Dendritic cell treated with granulocyte-macrophage colony-stimulating factor and Interleukin-4, amounts not matched to agents 40 ng/mL and 50 ng/mL, for 4 days (primary cell): Measurements from ENCODE around the gene DPH2.

ENCODE experiments used
- H3K27ac Mint-ChIP-seq: one replicate; pipeline ENCODE4 v1.8.0; 2022; ENCODE audit warnings: mild to moderate bottlenecking, mixed read lengths
- H3K27me3 Mint-ChIP-seq: one replicate; pipeline ENCODE4 v1.8.0; 2022; ENCODE audit warnings: mild to moderate bottlenecking, mixed read lengths
- H3K36me3 Mint-ChIP-seq: one replicate; pipeline ENCODE4 v1.8.0; 2022; ENCODE audit warnings: low read depth, mixed read lengths
- H3K4me1 Mint-ChIP-seq: one replicate; pipeline ENCODE4 v1.8.0; 2022; ENCODE audit warnings: low read depth, mixed read lengths
- H3K4me3 Mint-ChIP-seq: one replicate; pipeline ENCODE4 v1.8.0; 2022; ENCODE audit warnings: mild to moderate bottlenecking, moderate library complexity, mixed read lengths
- H3K9me3 Mint-ChIP-seq: one replicate; pipeline ENCODE4 v1.8.0; 2022; ENCODE audit warnings: mixed read lengths
- intact Hi-C: fragments of 100-400 bp; cut with micrococcal nuclease; formaldehyde crosslinking; loops from one replicate; pipeline ENCODE4 v1.15.0; 2022

The DPH2 gene

DNA sequence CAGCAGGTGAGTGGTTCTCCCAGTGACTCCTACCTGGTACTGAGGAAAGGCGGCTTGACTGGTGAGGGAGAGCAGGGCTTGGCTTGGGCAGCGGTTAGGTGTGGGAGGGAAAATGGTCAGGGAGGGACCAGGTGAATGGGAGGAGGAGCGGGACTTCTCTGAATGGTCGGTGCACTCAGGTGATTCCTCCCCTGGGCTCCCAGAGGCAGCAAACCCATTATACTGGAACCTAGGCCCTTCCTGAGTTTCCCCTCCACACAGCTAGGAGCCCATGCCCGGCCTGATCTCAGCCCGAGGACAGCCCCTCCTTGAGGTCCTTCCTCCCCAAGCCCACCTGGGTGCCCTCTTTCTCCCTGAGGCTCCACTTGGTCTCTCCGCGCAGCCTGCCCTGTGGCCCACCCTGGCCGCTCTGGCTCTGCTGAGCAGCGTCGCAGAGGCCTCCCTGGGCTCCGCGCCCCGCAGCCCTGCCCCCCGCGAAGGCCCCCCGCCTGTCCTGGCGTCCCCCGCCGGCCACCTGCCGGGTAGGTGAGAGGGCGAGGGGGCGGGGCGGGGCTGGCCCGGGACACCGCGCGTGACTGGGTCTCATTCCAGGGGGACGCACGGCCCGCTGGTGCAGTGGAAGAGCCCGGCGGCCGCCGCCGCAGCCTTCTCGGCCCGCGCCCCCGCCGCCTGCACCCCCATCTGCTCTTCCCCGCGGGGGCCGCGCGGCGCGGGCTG is 33.9 kb upstream of the DPH2 start:
- peak overlapping the region; percentile 45 for H3K4me3 Mint-ChIP-seq
- no peaks in the 10 kb centered on the region for H3K36me3 Mint-ChIP-seq
- peaks cover 40% of the 10 kb centered on the region for H3K4me1 Mint-ChIP-seq
- no peak overlapping the region for H3K27ac Mint-ChIP-seq
- no peaks in the 10 kb centered on the region for H3K9me3 Mint-ChIP-seq
- peaks cover 27% of the 10 kb centered on the region for H3K27me3 Mint-ChIP-seq
- intact Hi-C loops = loop anchor here (1.0 to 2.0 kb wide), 2 partner anchors 10 to 405 kb away; partner anchors contain the start of genes IPO13 and PTPRF

DNA sequence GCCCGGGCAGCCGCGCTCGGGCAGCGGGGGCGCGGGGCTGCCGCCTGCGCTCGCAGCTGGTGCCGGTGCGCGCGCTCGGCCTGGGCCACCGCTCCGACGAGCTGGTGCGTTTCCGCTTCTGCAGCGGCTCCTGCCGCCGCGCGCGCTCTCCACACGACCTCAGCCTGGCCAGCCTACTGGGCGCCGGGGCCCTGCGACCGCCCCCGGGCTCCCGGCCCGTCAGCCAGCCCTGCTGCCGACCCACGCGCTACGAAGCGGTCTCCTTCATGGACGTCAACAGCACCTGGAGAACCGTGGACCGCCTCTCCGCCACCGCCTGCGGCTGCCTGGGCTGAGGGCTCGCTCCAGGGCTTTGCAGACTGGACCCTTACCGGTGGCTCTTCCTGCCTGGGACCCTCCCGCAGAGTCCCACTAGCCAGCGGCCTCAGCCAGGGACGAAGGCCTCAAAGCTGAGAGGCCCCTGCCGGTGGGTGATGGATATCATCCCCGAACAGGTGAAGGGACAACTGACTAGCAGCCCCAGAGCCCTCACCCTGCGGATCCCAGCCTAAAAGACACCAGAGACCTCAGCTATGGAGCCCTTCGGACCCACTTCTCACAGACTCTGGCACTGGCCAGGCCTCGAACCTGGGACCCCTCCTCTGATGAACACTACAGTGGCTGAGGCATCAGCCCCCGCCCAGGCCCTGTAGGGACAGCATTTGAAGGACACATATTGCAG is 33.2 kb upstream of the DPH2 start:
- H3K9me3 Mint-ChIP-seq = no peaks in the 10 kb centered on the region
- no peaks in the 10 kb centered on the region for H3K36me3 Mint-ChIP-seq
- H3K27me3 Mint-ChIP-seq = peaks cover 27% of the 10 kb centered on the region
- H3K4me1 Mint-ChIP-seq = peaks cover 40% of the 10 kb centered on the region
- intact Hi-C loops = loop anchor here (1.0 kb wide), 1 partner anchor 10 kb away; the partner anchor contains the start of gene IPO13
- peak overlapping the region; percentile 72 for H3K4me3 Mint-ChIP-seq
- no peak overlapping the region for H3K27ac Mint-ChIP-seq

DNA sequence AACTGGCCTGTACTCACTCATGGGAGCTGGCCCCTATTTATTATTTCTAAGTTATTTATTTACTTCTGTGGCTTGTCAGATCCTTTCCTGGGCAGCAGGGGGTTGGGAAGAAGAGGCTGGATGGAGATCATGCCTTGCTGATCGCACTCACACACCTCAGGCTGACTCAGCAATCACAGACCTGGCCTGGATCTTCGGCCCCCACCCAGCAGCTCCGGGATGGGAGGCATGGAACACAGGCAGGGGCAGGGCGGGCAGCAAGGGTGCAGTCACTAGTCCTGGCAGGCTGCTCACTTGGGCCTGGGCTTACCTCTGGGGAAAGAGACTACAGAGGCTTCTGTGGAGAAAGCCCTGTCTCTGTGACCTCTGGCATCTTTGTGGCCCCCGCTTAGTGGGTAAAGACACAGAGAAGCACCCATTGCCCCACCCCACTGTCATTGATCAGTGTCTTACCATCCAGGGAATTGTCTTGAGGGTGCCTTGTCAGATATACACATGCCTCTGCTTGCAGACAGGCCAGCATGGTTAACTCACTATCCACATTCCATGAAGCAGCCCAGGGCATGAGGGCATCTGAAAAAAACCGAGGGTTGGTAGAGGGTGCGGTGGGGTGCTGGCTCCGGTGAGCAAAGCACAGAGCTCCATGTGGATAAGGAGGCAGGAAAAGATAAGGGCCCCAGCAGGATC is 32.5 kb upstream of the DPH2 start:
- H3K36me3 Mint-ChIP-seq = no peaks in the 10 kb centered on the region
- H3K27ac Mint-ChIP-seq = no peak overlapping the region
- no peaks in the 10 kb centered on the region for H3K9me3 Mint-ChIP-seq
- H3K4me1 Mint-ChIP-seq = peaks cover 45% of the 10 kb centered on the region
- intact Hi-C loops = no loop called here
- no peak overlapping the region for H3K4me3 Mint-ChIP-seq
- H3K27me3 Mint-ChIP-seq = peaks cover 27% of the 10 kb centered on the region

DNA sequence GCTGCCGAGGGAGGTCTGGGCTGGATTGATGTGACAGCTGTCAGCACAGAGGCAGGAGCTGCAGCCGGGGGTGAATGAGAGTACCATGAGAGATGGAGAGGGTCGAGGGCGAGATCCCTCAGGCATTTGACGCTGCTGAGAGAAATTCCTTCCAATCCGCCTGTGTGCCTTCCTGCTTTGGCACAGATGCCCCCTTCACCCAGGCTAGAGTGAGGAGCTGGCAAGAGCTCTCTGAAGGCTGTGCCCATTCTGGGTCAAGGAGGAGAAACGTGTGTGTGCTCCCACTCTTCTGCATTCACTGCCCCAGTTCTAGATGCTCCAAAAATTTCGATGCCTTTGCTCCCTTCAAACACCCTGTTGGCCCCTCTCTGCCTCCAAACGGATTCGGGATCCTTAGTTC is 31.4 kb upstream of the DPH2 start:
- no peak overlapping the region for H3K4me3 Mint-ChIP-seq
- peaks cover 7% of the 10 kb centered on the region for H3K36me3 Mint-ChIP-seq
- H3K27me3 Mint-ChIP-seq = peaks cover 17% of the 10 kb centered on the region
- peaks cover 49% of the 10 kb centered on the region for H3K4me1 Mint-ChIP-seq
- no peaks in the 10 kb centered on the region for H3K9me3 Mint-ChIP-seq
- no peak overlapping the region for H3K27ac Mint-ChIP-seq
- intact Hi-C loops = no loop called here

DNA sequence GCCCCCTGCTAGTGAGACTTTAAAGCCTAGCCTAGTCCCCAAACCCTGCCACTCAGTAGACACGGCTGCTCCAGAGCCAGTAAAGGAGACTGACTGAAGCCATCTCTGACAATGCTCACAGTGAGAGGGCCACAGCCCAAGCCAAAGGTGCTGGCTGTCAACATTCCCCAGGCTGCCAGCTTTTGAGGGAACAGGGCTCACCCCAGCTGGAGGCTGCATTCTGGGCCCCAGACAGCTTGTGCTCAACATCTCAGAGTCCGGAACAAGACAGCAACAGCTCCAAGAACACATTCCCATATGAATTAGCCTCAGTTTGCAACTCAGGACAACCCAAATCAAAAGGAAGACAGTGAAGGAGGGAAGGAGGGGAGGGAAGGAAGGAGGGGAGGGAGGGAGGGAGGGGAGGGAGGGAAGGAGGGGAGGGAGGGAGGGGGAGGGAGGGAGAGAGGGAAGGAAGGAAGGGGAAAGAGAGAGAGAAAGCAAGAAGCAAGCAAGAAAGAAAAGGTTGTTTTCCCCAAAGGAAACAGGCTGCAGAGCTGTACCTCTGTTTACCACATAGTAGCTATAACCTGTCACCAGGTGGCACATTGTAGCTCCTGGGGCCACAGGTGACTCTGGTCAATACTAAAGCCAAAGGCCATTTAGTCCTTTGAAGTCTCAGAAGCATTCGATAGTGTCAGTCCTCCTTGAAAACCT is 30.8 kb upstream of the DPH2 start:
- peaks cover 43% of the 10 kb centered on the region for H3K4me1 Mint-ChIP-seq
- peaks cover 12% of the 10 kb centered on the region for H3K27me3 Mint-ChIP-seq
- H3K9me3 Mint-ChIP-seq = no peaks in the 10 kb centered on the region
- H3K36me3 Mint-ChIP-seq = peaks cover 7% of the 10 kb centered on the region
- intact Hi-C loops = no loop called here
- H3K27ac Mint-ChIP-seq = no peak overlapping the region
- no peak overlapping the region for H3K4me3 Mint-ChIP-seq

DNA sequence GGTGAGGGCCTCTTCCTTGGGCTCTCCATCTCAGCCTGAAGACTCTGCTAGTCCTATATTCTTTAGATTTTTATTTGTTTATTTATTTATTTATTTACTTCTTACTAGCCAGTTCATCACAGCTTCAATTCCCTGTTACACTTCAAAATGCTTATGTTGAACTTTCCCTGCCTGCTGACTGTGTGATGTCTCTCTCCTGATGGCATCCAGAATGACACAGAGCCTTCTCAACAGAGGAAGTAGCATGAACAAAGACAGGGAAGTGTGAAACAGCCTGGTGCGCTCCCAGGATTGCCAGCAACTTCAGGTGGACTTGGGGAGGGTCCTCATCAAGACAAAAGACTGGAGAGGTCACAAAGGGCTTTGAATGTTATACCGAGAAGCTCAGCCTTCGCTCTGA is 27.4 kb upstream of the DPH2 start:
- Mint-ChIP-seq H3K27ac (peak overlapping the region; percentile 56), H3K36me3 (peaks cover 21% of the 10 kb centered on the region), H3K4me1 (peaks cover 48% of the 10 kb centered on the region), H3K9me3 (no peaks in the 10 kb centered on the region), H3K4me3 (no peak overlapping the region), H3K27me3 (no peaks in the 10 kb centered on the region)
- intact Hi-C loops = loop anchor here (10.0 kb wide), 1 partner anchor 92 kb away; the partner anchor contains the start of gene SLC6A9

DNA sequence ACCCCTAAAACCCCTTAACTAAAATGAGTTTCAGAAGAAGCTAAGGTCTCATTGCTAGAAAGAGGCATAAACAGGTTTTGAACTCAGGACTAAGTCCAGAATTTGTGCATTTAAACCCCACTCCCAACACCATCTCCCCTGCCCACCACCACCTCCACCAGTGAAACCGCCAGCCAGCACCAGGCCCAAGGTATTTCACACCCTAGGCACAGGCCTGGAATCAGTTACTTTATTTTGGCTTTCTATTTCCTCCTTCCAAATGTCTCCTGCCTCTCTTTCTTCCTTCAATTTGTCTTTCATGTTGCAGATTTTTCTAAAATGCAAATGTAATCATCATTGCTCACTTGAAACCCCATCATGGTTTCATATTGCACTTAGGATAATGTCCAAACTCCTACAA is 24.9 kb upstream of the DPH2 start:
- Mint-ChIP-seq H3K4me1 (peaks cover 66% of the 10 kb centered on the region), H3K27me3 (no peaks in the 10 kb centered on the region), H3K36me3 (peaks cover 33% of the 10 kb centered on the region), H3K4me3 (no peak overlapping the region), H3K27ac (no peak overlapping the region), H3K9me3 (no peaks in the 10 kb centered on the region)
- intact Hi-C loops = loop anchor here (10.0 kb wide), 1 partner anchor 90 kb away; the partner anchor contains the start of gene SLC6A9

DNA sequence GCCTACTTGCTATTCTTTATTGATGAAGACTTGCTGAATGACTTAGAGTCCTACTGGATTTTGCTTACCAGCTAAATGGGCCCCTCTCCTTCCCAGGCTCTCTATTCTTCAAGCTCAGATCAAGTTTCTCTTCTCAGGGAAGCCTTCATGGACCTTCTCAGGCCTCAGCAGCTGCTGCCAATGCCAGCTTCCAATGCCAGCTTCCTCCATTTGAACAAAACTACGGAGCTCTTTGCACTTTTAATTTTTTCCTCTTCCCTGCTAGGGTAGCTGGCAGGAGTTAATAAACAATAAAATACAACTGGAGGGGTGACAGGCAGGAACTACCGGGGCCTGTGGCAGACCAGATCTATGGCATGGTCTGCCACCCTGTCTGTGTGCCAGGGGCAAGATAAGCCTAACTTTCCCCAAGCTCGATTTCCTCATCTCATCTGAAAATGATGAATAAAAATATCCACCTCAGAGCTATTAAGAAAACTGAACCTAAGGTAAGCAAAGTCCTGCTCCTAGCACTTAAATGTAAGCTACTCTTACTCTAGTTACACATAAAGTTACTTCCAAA is 24.1 kb upstream of the DPH2 start:
- no peaks in the 10 kb centered on the region for H3K9me3 Mint-ChIP-seq

DNA sequence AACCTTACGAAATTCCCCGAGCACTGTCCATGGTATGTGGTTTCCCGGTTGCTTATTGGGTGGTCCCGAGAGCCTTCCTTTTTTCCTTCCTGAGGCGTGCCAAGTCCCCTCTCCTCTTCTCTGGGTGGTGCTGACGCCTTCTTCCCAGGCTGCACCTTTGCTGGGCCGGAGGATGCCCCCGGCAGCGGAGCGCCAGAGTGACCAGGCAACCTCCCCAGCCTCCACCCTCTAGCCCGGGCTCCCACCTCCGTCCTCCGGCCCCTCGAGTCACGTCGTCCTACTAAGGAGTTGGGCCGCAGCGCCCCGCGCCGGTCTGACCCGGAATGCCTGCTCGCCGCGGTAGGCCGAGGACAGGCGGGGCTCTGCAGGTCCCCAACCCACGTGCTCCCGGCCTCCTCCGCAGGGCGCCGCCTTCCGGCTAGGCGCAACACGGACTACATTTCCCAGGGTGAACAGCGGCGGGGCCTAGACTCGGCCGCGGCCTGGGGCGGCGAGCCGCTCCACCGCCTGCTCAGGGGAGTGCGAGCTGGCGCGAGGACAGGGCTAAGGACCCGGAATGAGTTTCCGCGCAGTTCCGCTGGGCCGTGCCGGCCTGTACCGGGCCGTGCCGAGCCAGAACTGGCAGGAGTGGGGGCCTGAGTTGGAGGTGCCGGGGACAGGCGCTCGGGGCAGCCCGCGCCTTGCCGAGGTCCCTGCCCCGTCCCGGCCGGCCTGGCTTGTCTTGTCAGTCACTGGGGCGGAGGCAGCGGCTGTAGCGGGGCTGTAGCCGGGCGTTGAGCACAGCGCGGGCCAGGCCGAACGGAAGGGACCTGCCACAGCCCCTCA is 23.4 kb upstream of the DPH2 start, which contains the start of gene IPO13:
IPO13 (plus strand) TSS at position 715 of the 825 bp plus-strand sequence. CDS start 651 bp downstream, outside the sequence.
- Mint-ChIP-seq H3K4me1 (peaks cover 79% of the 10 kb centered on the region), H3K4me3 (peak within 1 kb of the TSS; percentile 91), H3K27ac (peak within 1 kb of the TSS; percentile 93), H3K9me3 (no peaks in the 10 kb centered on the region), H3K27me3 (no peaks in the 10 kb centered on the region), H3K36me3 (peaks cover 49% of the 10 kb centered on the region)
- intact Hi-C loops = loop anchor here (1.0 to 10.0 kb wide), 5 partner anchors 10 to 88 kb away; partner anchors contain the start of genes ATP6V0B, CCDC24 and SLC6A9

More for the DNA sequence above, 24.1 kb upstream of the DPH2 start:
- peaks cover 42% of the 10 kb centered on the region for H3K36me3 Mint-ChIP-seq
- intact Hi-C loops = loop anchor here (1.0 to 10.0 kb wide), 5 partner anchors 9 to 89 kb away; partner anchors contain the start of genes ATP6V0B, CCDC24 and SLC6A9
- H3K4me3 Mint-ChIP-seq = peak overlapping the region; percentile 91
- H3K27me3 Mint-ChIP-seq = no peaks in the 10 kb centered on the region
- peaks cover 72% of the 10 kb centered on the region for H3K4me1 Mint-ChIP-seq
- peak overlapping the region; percentile 93 for H3K27ac Mint-ChIP-seq

DNA sequence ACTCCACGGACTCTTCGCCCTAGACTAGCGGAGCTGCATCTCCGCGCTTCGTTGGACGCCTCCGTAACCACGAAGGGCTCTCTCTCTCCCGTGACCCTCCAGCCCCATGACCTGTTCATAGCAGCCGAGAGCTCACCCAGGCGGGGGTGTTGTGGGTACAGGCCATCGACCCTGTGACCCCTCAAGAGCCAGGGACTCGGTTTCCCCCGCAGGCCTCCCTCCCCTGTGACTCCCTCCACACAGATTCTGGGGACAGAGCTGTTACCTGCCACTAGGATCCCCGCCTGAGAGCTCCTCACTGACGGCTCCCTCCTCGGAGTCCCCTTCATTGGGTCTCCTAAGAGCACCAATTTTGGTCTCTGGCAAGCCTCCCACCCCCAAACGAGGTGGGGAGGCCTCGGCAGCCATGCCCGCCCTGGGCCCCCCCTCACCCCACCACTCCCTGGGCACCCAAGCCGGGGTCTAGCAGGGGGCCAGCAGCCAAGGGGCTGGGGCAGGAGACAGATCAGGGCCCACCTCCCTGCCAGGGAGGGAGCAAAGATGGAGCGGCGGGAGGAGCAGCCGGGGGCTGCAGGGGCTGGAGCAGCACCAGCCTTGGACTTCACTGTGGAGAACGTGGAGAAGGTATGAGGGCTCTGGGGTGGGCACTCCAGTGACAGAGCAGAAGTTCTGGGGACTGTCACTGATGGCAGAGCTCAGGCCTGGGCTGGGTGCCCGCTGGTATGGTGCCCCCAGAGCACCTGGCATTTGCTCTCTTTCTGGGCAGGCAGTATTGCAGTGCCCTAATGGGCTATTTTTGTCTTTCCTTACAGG is 22.5 kb upstream of the DPH2 start:
- peaks cover 76% of the 10 kb centered on the region for H3K4me1 Mint-ChIP-seq
- intact Hi-C loops = loop anchor here (2.0 to 10.0 kb wide), 2 partner anchors 44 to 88 kb away; partner anchors contain the start of genes CCDC24 and SLC6A9
- no peaks in the 10 kb centered on the region for H3K27me3 Mint-ChIP-seq
- peaks cover 53% of the 10 kb centered on the region for H3K36me3 Mint-ChIP-seq
- H3K9me3 Mint-ChIP-seq = no peaks in the 10 kb centered on the region
- peak overlapping the region; percentile 91 for H3K4me3 Mint-ChIP-seq
- H3K27ac Mint-ChIP-seq = peak overlapping the region; percentile 93

DNA sequence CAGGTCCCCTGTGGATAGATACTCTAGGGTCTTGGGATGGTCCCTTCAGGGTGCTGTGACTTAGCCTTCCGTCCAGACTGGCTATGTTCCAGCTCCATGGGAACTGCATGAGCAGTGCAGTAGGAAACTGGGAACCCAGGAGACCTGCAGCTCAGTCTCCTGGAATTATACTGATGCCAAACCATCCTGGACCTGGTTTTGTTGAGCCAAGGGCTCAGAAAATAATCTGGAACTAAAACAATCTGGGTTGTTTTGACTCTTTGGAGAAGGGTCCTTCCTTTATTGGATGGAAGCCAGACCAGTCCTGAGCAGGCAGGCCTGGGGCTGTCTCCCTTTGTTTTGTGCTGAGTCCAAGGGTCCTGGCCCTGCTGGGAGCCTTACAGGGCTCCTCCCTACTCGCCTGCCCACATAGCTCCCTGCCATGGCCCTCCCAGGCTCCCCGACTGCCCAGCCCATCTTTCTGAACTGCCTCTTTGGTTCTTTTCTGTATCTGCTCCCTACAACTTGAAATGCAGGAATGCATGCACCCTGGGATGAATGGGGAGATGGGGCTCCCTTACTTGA is 21.9 kb upstream of the DPH2 start:
- intact Hi-C loops = loop anchor here (2.0 to 10.0 kb wide), 2 partner anchors 43 to 87 kb away; partner anchors contain the start of genes CCDC24 and SLC6A9
- H3K4me1 Mint-ChIP-seq = peaks cover 69% of the 10 kb centered on the region
- no peaks in the 10 kb centered on the region for H3K27me3 Mint-ChIP-seq
- H3K4me3 Mint-ChIP-seq = peak overlapping the region; percentile 91
- H3K36me3 Mint-ChIP-seq = peaks cover 48% of the 10 kb centered on the region
- H3K27ac Mint-ChIP-seq = peak overlapping the region; percentile 93
- no peaks in the 10 kb centered on the region for H3K9me3 Mint-ChIP-seq
